WTC11 (cell line): ENCODE data around the gene ACTA2.

Experiments used
- IRF1 ChIP-seq: sonication (generic); formaldehyde crosslinking; IDR thresholded peaks from 2 replicates; pipeline ENCODE4 v1.8.0; 2023; ENCODE audit warnings: missing genetic modification reagents
- TF ChIP-seq, protein P1 (sequence below): fragments of 200-600 bp; IDR thresholded peaks from 2 replicates; pipeline ENCODE4 v1.8.0; 2022; ENCODE audit warnings: antibody characterized with exemption
- TF ChIP-seq, protein P2 (sequence below): sonication (generic); formaldehyde crosslinking; IDR thresholded peaks from 2 replicates; pipeline ENCODE4 v1.8.1; 2022; ENCODE audit warnings: low read depth, missing genetic modification reagents, borderline replicate concordance

DNA sequence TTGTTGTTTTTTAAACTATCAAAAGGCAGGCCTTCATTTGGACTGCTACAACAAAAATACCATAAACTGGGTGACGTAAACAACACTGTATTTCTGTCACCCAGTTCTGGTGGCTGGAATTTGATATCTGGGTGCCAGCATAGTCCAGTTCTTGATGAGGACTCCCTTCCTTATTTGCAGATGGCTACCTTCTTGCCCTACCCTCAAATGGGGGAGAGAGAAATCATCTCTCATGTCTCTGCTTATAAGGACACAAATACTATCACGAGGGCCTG is 25.2 kb downstream of the ACTA2 start:
- TF ChIP-seq, protein P1, sequence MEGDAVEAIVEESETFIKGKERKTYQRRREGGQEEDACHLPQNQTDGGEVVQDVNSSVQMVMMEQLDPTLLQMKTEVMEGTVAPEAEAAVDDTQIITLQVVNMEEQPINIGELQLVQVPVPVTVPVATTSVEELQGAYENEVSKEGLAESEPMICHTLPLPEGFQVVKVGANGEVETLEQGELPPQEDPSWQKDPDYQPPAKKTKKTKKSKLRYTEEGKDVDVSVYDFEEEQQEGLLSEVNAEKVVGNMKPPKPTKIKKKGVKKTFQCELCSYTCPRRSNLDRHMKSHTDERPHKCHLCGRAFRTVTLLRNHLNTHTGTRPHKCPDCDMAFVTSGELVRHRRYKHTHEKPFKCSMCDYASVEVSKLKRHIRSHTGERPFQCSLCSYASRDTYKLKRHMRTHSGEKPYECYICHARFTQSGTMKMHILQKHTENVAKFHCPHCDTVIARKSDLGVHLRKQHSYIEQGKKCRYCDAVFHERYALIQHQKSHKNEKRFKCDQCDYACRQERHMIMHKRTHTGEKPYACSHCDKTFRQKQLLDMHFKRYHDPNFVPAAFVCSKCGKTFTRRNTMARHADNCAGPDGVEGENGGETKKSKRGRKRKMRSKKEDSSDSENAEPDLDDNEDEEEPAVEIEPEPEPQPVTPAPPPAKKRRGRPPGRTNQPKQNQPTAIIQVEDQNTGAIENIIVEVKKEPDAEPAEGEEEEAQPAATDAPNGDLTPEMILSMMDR = no peak
- TF ChIP-seq, protein P2, sequence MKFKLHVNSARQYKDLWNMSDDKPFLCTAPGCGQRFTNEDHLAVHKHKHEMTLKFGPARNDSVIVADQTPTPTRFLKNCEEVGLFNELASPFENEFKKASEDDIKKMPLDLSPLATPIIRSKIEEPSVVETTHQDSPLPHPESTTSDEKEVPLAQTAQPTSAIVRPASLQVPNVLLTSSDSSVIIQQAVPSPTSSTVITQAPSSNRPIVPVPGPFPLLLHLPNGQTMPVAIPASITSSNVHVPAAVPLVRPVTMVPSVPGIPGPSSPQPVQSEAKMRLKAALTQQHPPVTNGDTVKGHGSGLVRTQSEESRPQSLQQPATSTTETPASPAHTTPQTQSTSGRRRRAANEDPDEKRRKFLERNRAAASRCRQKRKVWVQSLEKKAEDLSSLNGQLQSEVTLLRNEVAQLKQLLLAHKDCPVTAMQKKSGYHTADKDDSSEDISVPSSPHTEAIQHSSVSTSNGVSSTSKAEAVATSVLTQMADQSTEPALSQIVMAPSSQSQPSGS (CRISPR knock-in tag) = no peak
- no peak for TF ChIP-seq IRF1 (CRISPR knock-in tag)
